HL-60 (cell line): ENCODE data around the gene D2HGDH.
"Not testable (repeated sequence)": the region's sequence is repeated elsewhere in the genome, so short reads cannot be mapped to it uniquely, and the experiment has no call there.

ENCODE experiments used
- DNase-seq, 2 experiments: peaks; one replicate each; pipeline ENCODE4 v3.0.0-alpha.2; 2010 to 2020; ENCODE audit warnings: low read depth in 1 of 2, low spot score in 1 of 2
- H3K27ac ChIP-seq: fragments of 250-450 bp; sonication (Bioruptor Pico); replicated peaks from 2 replicates; pipeline ENCODE4 v1.5.1; 2020; ENCODE audit warnings: mild to moderate bottlenecking, moderate library complexity
- H3K27me3 ChIP-seq: fragments of 250-450 bp; sonication (Bioruptor Pico); 2 replicates; pipeline ENCODE4 v1.5.1; 2021; ENCODE audit warnings: mild to moderate bottlenecking, moderate library complexity; ENCODE audit not compliant: insufficient read depth, poor library complexity, severe bottlenecking
- H3K4me3 ChIP-seq: replicated peaks from 2 replicates; pipeline ENCODE4 v1.5.1; 2011; ENCODE audit warnings: mild to moderate bottlenecking, control low read depth, low read length; ENCODE audit not compliant: insufficient read depth
- GABPA ChIP-seq: IDR thresholded peaks from 2 replicates; pipeline ENCODE4 v1.6.1; 2012; ENCODE audit warnings: low read depth
- POLR2AphosphoS5 ChIP-seq: IDR thresholded peaks from 2 replicates; pipeline ENCODE4 v1.6.1; 2012; ENCODE audit warnings: low read depth
- SPI1 ChIP-seq: IDR thresholded peaks from 2 replicates; pipeline ENCODE4 v1.6.1; 2012; ENCODE audit warnings: low read depth, mild to moderate bottlenecking, borderline replicate concordance
- TF ChIP-seq, protein P1 (sequence below): IDR thresholded peaks from 2 replicates; pipeline ENCODE4 v1.6.1; 2012; ENCODE audit warnings: low read depth; ENCODE audit not compliant: insufficient replicate concordance
- TF ChIP-seq, protein P2 (sequence below): IDR thresholded peaks from one replicate; pipeline ENCODE4 v1.5.1; 2011; ENCODE audit warnings: low read length, control low read depth, inconsistent platforms; ENCODE audit not compliant: insufficient read depth

The D2HGDH gene

DNA sequence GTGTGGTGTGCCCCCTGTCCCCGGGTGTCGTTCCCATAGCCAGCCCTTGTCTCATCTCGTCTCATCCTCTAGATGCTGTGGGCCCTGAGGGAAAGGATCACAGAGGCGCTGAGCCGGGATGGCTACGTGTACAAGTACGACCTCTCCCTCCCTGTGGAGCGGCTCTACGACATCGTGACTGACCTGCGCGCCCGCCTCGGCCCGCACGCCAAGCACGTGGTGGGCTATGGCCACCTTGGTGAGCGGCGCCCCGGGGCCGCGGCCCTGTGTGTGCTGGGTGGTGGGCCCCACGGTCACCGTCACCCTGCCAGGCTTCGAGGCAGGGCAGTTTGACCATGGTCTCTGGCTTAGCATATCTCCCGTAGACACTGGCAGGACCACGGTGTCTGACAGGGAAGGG lies 21.3 kb downstream of the D2HGDH start:
- Histone ChIP-seq H3K4me3 (no peak overlapping the region), H3K27me3 (no peaks in the 10 kb centered on the region), H3K27ac (no peak overlapping the region)
- no peak for TF ChIP-seq SPI1
- DNase-seq = no peak

DNA sequence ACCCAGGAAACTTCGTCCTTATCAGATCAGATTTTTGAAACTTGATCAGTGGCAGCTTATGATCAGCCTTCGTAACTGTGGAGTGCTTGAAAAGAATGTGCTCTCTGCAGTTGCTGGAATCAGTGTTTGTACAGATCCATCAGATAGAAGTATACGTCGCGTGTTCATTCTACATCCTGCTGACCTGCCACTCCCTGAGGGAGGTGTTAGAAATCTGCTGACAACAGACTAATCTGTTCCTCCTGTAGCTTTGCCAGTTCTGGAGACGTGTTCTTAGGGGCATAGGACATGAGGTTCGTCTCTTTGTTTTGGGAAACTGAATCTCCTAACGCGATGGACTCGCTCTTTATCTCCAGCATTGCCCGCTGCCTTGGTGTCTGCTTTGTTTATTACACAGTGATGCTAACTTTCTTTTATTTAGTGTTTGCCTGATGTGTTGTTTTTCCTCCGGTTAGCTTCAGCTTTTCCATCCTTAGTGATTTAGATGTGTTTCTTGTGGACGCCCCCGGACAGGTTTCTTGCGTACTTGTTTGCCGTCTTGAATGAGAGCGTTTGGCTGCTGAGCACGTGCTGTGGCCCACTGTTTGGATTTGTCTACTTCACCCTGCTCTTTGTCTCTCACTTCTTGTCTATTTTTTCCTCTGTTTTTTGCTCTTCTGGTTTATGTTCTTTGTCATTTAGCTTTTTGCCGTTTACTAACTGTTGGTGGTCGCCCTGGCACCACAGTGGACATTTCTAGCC lies 24.8 kb downstream of the D2HGDH start:
- Histone ChIP-seq H3K4me3 (no peak overlapping the region), H3K27me3 (no peaks in the 10 kb centered on the region), H3K27ac (no peak overlapping the region)
- no peak for TF ChIP-seq GABPA
- TF ChIP-seq, protein P1, sequence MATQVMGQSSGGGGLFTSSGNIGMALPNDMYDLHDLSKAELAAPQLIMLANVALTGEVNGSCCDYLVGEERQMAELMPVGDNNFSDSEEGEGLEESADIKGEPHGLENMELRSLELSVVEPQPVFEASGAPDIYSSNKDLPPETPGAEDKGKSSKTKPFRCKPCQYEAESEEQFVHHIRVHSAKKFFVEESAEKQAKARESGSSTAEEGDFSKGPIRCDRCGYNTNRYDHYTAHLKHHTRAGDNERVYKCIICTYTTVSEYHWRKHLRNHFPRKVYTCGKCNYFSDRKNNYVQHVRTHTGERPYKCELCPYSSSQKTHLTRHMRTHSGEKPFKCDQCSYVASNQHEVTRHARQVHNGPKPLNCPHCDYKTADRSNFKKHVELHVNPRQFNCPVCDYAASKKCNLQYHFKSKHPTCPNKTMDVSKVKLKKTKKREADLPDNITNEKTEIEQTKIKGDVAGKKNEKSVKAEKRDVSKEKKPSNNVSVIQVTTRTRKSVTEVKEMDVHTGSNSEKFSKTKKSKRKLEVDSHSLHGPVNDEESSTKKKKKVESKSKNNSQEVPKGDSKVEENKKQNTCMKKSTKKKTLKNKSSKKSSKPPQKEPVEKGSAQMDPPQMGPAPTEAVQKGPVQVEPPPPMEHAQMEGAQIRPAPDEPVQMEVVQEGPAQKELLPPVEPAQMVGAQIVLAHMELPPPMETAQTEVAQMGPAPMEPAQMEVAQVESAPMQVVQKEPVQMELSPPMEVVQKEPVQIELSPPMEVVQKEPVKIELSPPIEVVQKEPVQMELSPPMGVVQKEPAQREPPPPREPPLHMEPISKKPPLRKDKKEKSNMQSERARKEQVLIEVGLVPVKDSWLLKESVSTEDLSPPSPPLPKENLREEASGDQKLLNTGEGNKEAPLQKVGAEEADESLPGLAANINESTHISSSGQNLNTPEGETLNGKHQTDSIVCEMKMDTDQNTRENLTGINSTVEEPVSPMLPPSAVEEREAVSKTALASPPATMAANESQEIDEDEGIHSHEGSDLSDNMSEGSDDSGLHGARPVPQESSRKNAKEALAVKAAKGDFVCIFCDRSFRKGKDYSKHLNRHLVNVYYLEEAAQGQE = no peak
- TF ChIP-seq, protein P2, sequence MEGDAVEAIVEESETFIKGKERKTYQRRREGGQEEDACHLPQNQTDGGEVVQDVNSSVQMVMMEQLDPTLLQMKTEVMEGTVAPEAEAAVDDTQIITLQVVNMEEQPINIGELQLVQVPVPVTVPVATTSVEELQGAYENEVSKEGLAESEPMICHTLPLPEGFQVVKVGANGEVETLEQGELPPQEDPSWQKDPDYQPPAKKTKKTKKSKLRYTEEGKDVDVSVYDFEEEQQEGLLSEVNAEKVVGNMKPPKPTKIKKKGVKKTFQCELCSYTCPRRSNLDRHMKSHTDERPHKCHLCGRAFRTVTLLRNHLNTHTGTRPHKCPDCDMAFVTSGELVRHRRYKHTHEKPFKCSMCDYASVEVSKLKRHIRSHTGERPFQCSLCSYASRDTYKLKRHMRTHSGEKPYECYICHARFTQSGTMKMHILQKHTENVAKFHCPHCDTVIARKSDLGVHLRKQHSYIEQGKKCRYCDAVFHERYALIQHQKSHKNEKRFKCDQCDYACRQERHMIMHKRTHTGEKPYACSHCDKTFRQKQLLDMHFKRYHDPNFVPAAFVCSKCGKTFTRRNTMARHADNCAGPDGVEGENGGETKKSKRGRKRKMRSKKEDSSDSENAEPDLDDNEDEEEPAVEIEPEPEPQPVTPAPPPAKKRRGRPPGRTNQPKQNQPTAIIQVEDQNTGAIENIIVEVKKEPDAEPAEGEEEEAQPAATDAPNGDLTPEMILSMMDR = no peak
- TF ChIP-seq SPI1 = no peak
- TF ChIP-seq POLR2AphosphoS5 = no peak
- DNase-seq = no peak

DNA sequence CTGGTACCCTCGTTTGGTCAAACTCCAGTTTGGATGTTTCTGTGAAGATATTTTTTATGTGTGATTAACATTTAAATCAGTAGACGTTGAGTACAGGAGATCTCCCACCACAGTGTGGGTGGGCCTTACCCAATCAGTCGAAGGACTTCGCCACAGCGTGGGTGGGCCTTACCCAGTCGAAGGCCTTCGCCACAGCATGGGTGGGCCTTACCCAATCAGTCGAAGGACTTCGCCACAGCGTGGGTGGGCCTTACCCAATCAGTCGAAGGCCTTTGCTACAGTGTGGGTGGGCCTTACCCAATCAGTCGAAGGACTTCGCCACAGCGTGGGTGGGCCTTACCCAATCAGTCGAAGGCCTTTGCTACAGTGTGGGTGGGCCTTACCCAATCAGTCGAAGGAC lies 25.5 kb downstream of the D2HGDH start:
- not testable (repeated sequence) for H3K27ac ChIP-seq, DNase-seq, H3K27me3 ChIP-seq, H3K4me3 ChIP-seq

DNA sequence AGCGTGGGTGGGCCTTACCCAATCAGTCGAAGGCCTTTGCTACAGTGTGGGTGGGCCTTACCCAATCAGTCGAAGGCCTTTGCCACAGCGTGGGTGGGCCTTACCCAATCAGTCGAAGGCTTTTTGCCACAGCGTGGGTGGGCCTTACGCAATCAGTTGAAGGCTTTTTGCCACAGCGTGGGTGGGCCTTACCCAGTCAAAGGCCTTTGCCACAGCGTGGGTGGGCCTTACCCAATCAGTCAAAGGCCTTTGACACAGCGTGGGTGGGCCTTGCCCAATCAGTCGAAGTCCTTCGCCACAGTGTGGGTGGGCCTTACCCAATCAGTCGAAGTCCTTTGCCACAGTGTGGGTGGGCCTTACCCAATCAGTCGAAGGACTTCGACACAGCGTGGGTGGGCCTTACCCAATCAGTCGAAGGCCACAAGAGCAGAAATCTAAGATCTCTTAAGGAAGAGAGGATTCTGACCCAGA lies 25.9 kb downstream of the D2HGDH start:
- no peak for TF ChIP-seq POLR2AphosphoS5
- TF ChIP-seq, protein P1 = no peak
- no peak for TF ChIP-seq GABPA
- TF ChIP-seq, protein P2 = no peak
- no peak for TF ChIP-seq SPI1
- Histone ChIP-seq H3K27ac (no peak overlapping the region), H3K27me3 (no peaks in the 10 kb centered on the region), H3K4me3 (no peak overlapping the region)
- no peak for DNase-seq

DNA sequence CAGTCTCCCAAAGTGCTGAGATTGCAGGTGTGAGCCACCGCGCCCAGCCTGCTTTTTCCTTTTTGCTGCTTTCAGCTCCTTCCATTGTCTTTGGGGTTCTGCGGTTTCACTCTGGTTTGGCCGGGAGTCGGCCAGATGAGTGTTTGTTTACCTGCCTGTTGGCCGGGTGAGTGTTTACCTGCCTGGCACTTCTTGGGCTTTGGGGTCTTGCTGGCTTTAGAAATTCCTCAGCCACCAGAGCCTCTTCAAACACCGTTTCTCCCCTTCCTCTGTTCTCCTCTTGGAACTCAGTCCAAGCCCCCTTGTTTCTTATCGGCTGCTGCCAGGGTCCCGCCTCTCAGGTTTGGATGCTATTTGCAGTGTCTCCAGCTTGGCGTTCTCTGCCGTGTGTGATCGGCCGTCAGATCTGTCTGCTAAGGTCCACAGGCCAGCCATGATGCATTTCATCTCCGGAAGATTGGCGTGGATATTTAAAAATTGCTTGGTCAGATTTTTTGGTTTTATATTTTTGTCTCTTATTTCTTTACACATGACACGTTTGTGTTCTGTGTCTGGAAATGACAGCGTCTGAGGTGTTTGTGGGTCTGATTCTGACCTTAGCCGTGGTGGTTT lies 28.0 kb downstream of the D2HGDH start:
- Histone ChIP-seq H3K27ac (no peak overlapping the region), H3K27me3 (no peaks in the 10 kb centered on the region), H3K4me3 (no peak overlapping the region)
- TF ChIP-seq GABPA = no peak
- TF ChIP-seq, protein P2 = no peak
- TF ChIP-seq POLR2AphosphoS5 = no peak
- TF ChIP-seq, protein P1 = no peak
- TF ChIP-seq SPI1 = no peak
- DNase-seq = no peak
